Panc1 (cell line): ENCODE measurements around the gene ZNF200. TPM values are rescaled to one million over a fixed set of nuclear protein-coding genes. Genes with fewer than 3 reads are reported as not detected.

ENCODE experiments used
- ATAC-seq: fragments of 200-7000 bp; cut with Tn5 transposase; 2 replicates; pipeline ENCODE4 v1.9.1; 2020; ENCODE audit warnings: mild to moderate bottlenecking, moderate library complexity
- BruUV-seq: library from RNA; stranded (reverse); fragments of 400-500 nt; replicated peaks from 2 replicates; lab custom pipeline; 2021; lab: Mats Ljungman, UMichigan
- CTCF ChIA-PET: fragments of 300-600 bp; sonication (Branson Sonifier 250); formaldehyde crosslinking; loops from one replicate; lab custom pipeline; 2022; ENCODE audit warnings: antibody characterized with exemption; lab: Charles Lee
- POLR2A ChIA-PET: fragments of 300-600 bp; sonication (Branson Sonifier 250); formaldehyde crosslinking; loops from one replicate; lab custom pipeline; 2022; ENCODE audit warnings: antibody characterized with exemption; lab: Charles Lee
- DNase-seq: peaks from one replicate; pipeline ENCODE4 v3.0.0-alpha.2; 2010; ENCODE audit warnings: low read depth, low spot score
- H3K27ac ChIP-seq: 2 replicates; pipeline ENCODE4 v1.5.1; 2011; ENCODE audit warnings: mild to moderate bottlenecking, low read length, inconsistent platforms
- H3K27me3 ChIP-seq: fragments of 200-500 bp; sonication (Bioruptor generic); 2 replicates; pipeline ENCODE4 v1.6.0; 2014; ENCODE audit warnings: low read length, inconsistent platforms; ENCODE audit not compliant: control insufficient read depth, insufficient read depth
- H3K36me3 ChIP-seq: fragments of 200-500 bp; sonication (Bioruptor generic); 2 replicates; pipeline ENCODE4 v1.5.1; 2014; ENCODE audit warnings: inconsistent platforms, mild to moderate bottlenecking, low read length, moderate library complexity; ENCODE audit not compliant: control insufficient read depth, insufficient read depth
- H3K4me1 ChIP-seq: 2 replicates; pipeline ENCODE4 v1.5.1; 2011; ENCODE audit warnings: inconsistent platforms, mild to moderate bottlenecking, low read length, moderate library complexity; ENCODE audit not compliant: control insufficient read depth, insufficient read depth
- H3K4me3 ChIP-seq, 2 experiments: 2 replicates each; pipeline ENCODE4 v1.5.1; 2011 to 2012; ENCODE audit warnings: low read depth in 2 of 2, low read length in 2 of 2, mild to moderate bottlenecking in 2 of 2, inconsistent platforms in 1 of 2, moderate library complexity in 1 of 2
- H3K9me3 ChIP-seq: fragments of 200-500 bp; sonication (Bioruptor generic); 2 replicates; pipeline ENCODE4 v1.5.1; 2014; ENCODE audit warnings: low read depth, mild to moderate bottlenecking, inconsistent platforms, low read length, moderate library complexity; ENCODE audit not compliant: control insufficient read depth, insufficient read depth
- POLR2AphosphoS5 ChIP-seq: IDR thresholded peaks from 2 replicates; pipeline ENCODE4 v1.6.1; 2012; ENCODE audit warnings: mild to moderate bottlenecking, low read depth, low read length, moderate library complexity
- REST ChIP-seq, 2 experiments: IDR thresholded peaks; 2 replicates each; pipeline ENCODE4 v1.6.1; 2011 to 2012; ENCODE audit warnings: low read depth in 2 of 2, control low read depth in 1 of 2, low read length in 1 of 2, mild to moderate bottlenecking in 1 of 2, moderate library complexity in 1 of 2; ENCODE audit not compliant: insufficient read depth in 1 of 2
- SIN3A ChIP-seq: IDR thresholded peaks from 2 replicates; pipeline ENCODE4 v1.6.1; 2012; ENCODE audit warnings: low read depth, mild to moderate bottlenecking, low read length, moderate library complexity, borderline replicate concordance; ENCODE audit not compliant: insufficient read depth
- TCF7L2 ChIP-seq: IDR thresholded peaks from 2 replicates; pipeline ENCODE4 v1.6.1; 2011; ENCODE audit warnings: mild to moderate bottlenecking, low read depth, low read length, inconsistent platforms
- in situ Hi-C: cut with HindIII; loops from 2 replicates; pipeline ENCODE4 v1.10.0; 2016; ENCODE audit warnings: low sequenced_read_pairs, low pct_unique_long_range_greater_than_20kb
- intact Hi-C: fragments of 100-400 bp; cut with micrococcal nuclease; formaldehyde crosslinking; loops from one replicate; pipeline ENCODE4 v1.10.0; 2022; ENCODE audit not compliant: unreplicated experiment
- total RNA-seq: library from RNA; stranded (reverse); gene quantifications from one replicate; pipeline ENCODE4 v1.2.1, GENCODE V29; 2021; ENCODE audit not compliant: unreplicated experiment
- TF ChIP-seq, protein P1 (sequence below): fragments of 450-650 bp; IDR thresholded peaks from 2 replicates; pipeline ENCODE4 v1.5.1; 2017; ENCODE audit warnings: mild to moderate bottlenecking

Gene ZNF200
- total RNA-seq, 1 experiment from 2014 or later = 12.4 TPM

DNA sequence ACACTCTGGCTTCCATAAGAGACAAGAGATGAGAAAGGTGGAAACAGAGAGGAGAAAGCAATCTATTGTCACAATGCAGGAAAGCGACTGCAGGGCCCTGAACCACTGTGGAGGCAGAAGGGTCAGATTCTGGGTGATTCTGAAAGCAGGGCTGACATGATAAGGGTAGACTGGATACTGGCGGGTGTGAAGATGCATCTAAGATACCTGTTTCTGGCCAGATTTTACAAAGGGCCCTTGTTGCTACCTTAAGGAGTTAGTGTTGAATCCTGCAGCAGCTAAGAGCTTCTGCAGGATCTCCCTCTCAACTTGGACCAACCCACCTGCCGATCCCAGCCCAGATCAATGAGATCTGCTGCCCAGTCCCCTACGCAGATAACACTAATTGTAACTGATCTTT is 27.6 kb upstream of the ZNF200 start:
- no peak overlapping the region for H3K4me3 ChIP-seq
- H3K36me3 ChIP-seq = no peaks in the 10 kb centered on the region
- no TSS peak for BruUV-seq
- CTCF ChIA-PET = no interaction called here
- H3K4me1 ChIP-seq = peaks cover 8% of the 10 kb centered on the region; the same call in 1 of the 2 replicates
- ATAC-seq (no peak), DNase-seq (no peak)
- intact Hi-C loops = no loop called here
- in situ Hi-C loops = no loop called here
- TF ChIP-seq REST (IDR thresholded peaks at IDR 0.05; ENCODE audit: insufficient read depth in 1 of 2, low read depth in 2 of 2, low read length in 1 of 2) (no peak), TCF7L2 (no peak), POLR2AphosphoS5 (no peak), SIN3A (no peak)
- TF ChIP-seq, protein P1, sequence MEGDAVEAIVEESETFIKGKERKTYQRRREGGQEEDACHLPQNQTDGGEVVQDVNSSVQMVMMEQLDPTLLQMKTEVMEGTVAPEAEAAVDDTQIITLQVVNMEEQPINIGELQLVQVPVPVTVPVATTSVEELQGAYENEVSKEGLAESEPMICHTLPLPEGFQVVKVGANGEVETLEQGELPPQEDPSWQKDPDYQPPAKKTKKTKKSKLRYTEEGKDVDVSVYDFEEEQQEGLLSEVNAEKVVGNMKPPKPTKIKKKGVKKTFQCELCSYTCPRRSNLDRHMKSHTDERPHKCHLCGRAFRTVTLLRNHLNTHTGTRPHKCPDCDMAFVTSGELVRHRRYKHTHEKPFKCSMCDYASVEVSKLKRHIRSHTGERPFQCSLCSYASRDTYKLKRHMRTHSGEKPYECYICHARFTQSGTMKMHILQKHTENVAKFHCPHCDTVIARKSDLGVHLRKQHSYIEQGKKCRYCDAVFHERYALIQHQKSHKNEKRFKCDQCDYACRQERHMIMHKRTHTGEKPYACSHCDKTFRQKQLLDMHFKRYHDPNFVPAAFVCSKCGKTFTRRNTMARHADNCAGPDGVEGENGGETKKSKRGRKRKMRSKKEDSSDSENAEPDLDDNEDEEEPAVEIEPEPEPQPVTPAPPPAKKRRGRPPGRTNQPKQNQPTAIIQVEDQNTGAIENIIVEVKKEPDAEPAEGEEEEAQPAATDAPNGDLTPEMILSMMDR = no peak
- no peak overlapping the region; the same call in 1 of the 2 replicates for H3K27ac ChIP-seq
- H3K27me3 ChIP-seq = no peaks in the 10 kb centered on the region
- POLR2A ChIA-PET = no interaction called here
- no peaks in the 10 kb centered on the region for H3K9me3 ChIP-seq

GRCh38 chr16:3259836-3260235 is 24.9 kb upstream of the ZNF200 start:
- intact Hi-C loops = no loop called here
- no peaks in the 10 kb centered on the region for H3K9me3 ChIP-seq
- no peak overlapping the region for H3K4me3 ChIP-seq
- H3K27me3 ChIP-seq = no peaks in the 10 kb centered on the region
- DNase-seq (no peak), ATAC-seq (no peak)
- TF ChIP-seq SIN3A = no peak
- TF ChIP-seq REST (IDR thresholded peaks at IDR 0.05; ENCODE audit: insufficient read depth in 1 of 2, low read depth in 2 of 2, low read length in 1 of 2) = no peak
- TF ChIP-seq POLR2AphosphoS5 = no peak
- TF ChIP-seq TCF7L2 = no peak
- TF ChIP-seq, protein P1 = no peak
- BruUV-seq = no TSS peak
- POLR2A ChIA-PET = interaction anchor here (0.6 kb wide), 1 partner anchor 101 kb away, joined by 8 read pairs; no protein-coding TSS in a partner anchor
- CTCF ChIA-PET = interaction anchor here (0.6 kb wide), 1 partner anchor 55 kb away, joined by 4 read pairs; no protein-coding TSS in a partner anchor
- H3K27ac ChIP-seq = no peak overlapping the region
- peaks cover 6% of the 10 kb centered on the region; the same call in 1 of the 2 replicates for H3K4me1 ChIP-seq
- in situ Hi-C loops = no loop called here
- H3K36me3 ChIP-seq = no peaks in the 10 kb centered on the region
